Nephron progenitor cell (in vitro differentiated cells): ENCODE measurements around the gene ZDHHC1.

Experiments used
- DNase-seq: peaks from one replicate; pipeline ENCODE4 v3.0.0; 2021
- H3K27ac Mint-ChIP-seq: 2 replicates; pipeline ENCODE4 v1.8.0; 2021; ENCODE audit warnings: mild to moderate bottlenecking, moderate library complexity, mixed read lengths
- H3K27me3 Mint-ChIP-seq: 2 replicates; pipeline ENCODE4 v1.8.0; 2021; ENCODE audit warnings: mild to moderate bottlenecking, low read depth, mixed read lengths; ENCODE audit not compliant: poor library complexity
- H3K36me3 Mint-ChIP-seq: 2 replicates; pipeline ENCODE4 v1.8.0; 2021; ENCODE audit warnings: low read depth, mixed read lengths
- H3K4me1 Mint-ChIP-seq: 2 replicates; pipeline ENCODE4 v1.8.0; 2021; ENCODE audit warnings: mixed read lengths
- H3K4me3 Mint-ChIP-seq: 2 replicates; pipeline ENCODE4 v1.8.0; 2021; ENCODE audit warnings: mild to moderate bottlenecking, moderate library complexity, mixed read lengths
- H3K9me3 Mint-ChIP-seq: 2 replicates; pipeline ENCODE4 v1.8.0; 2021; ENCODE audit warnings: mild to moderate bottlenecking, moderate library complexity, mixed read lengths
- TF ChIP-seq, protein P1 (sequence below): fragments of 200-600 bp; sonication (generic); IDR thresholded peaks from 2 replicates; pipeline ENCODE4 v1.5.0; 2021; ENCODE audit warnings: antibody characterized with exemption

The ZDHHC1 gene

DNA sequence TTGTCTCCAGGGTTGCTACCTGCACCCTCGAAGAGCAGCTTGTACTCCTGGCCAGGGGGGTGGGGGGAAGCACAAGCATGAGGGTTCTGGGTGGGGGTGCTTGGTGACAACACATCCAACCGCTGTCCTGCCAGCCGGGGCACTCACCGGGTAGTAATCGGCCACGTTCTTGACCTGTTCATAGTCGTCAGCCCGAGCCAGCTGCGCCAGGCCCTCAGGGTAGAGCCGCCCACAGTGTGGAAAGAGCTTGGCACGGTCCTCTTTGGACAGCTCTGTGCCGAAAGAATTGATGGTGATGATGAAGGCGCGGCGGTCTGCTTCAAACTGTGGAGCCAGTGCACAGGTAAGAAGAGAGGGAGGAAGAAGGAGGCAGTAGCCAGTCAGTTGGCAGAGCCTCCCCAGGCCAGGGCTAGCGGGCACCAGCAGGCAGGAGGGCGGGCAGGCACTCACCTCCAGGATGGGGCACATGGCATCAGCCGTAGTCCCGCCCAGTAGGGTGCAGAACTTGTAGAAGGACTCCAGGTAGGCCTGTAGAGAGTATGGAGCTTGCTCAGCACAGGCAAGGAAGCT, 22.6 kb upstream of the ZDHHC1 start:
- Mint-ChIP-seq H3K4me3 (no peak overlapping the region), H3K4me1 (peaks cover 53% of the 10 kb centered on the region), H3K27ac (peak overlapping the region; percentile 64), H3K27me3 (peaks cover 2% of the 10 kb centered on the region), H3K9me3 (no peaks in the 10 kb centered on the region), H3K36me3 (peaks cover 27% of the 10 kb centered on the region)
- no peak for DNase-seq
- TF ChIP-seq, protein P1, sequence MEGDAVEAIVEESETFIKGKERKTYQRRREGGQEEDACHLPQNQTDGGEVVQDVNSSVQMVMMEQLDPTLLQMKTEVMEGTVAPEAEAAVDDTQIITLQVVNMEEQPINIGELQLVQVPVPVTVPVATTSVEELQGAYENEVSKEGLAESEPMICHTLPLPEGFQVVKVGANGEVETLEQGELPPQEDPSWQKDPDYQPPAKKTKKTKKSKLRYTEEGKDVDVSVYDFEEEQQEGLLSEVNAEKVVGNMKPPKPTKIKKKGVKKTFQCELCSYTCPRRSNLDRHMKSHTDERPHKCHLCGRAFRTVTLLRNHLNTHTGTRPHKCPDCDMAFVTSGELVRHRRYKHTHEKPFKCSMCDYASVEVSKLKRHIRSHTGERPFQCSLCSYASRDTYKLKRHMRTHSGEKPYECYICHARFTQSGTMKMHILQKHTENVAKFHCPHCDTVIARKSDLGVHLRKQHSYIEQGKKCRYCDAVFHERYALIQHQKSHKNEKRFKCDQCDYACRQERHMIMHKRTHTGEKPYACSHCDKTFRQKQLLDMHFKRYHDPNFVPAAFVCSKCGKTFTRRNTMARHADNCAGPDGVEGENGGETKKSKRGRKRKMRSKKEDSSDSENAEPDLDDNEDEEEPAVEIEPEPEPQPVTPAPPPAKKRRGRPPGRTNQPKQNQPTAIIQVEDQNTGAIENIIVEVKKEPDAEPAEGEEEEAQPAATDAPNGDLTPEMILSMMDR: no peak

DNA sequence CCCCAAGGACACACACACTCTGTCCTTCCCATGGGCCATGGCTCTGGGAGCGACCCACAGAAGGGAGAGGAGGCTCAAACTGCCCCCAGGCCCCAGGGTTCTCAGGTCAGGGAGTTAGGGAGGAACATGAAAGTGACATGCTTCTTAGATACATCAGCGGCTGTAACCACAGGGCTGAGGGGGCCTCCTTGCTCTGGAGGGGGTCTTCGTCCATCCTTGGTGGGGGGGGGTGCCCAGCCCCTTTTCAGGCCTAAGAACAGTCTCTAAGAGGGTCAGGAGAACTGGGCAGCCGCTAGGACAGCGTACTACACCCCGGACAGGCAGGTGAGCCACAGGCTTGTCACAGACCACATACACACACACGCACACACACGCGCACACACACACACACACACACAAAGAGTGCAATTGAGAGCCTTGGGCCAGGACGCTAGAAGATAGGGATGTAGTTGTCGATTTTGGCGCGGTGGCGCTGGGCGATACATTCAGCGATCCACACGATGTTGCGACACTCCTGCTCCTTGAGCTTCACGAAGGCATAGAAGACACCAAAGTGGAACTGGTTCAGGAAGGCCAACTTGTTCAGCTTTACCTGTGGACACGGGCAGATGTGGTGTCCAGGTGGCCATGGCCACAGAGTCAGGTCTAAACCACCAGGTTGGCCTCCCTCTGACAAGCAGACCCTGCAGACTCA, 22.0 kb upstream of the ZDHHC1 start:
- Mint-ChIP-seq H3K4me3 (no peak overlapping the region), H3K36me3 (peaks cover 27% of the 10 kb centered on the region), H3K4me1 (peaks cover 55% of the 10 kb centered on the region), H3K9me3 (no peaks in the 10 kb centered on the region), H3K27ac (peak overlapping the region; percentile 35), H3K27me3 (peaks cover 7% of the 10 kb centered on the region)
- TF ChIP-seq, protein P1: no peak
- DNase-seq: no peak

DNA sequence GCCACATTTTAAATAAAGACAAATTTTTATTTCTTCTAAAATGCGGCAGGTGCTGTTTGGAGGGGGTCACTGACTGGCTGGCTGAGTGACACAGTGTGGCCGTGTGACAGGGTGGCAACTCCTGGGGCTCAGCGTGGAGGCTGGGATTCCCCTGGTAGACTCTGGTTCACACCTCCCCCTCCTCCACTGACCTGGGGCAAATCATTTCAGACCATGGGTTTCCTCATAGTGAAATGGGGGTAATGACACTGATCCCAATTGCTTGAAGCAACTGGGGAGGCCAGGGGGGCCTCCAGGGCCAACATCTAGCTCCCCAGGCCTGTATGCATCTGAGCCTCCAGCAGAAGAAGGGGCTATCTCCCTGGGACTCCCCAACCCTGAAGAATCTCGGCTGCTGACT, 21.2 kb upstream of the ZDHHC1 start:
- H3K4me3 Mint-ChIP-seq: no peak overlapping the region
- peaks cover 10% of the 10 kb centered on the region for H3K27me3 Mint-ChIP-seq
- no peak for DNase-seq
- H3K4me1 Mint-ChIP-seq: peaks cover 58% of the 10 kb centered on the region
- H3K36me3 Mint-ChIP-seq: peaks cover 27% of the 10 kb centered on the region
- H3K27ac Mint-ChIP-seq: no peak overlapping the region
- no peaks in the 10 kb centered on the region for H3K9me3 Mint-ChIP-seq
- TF ChIP-seq, protein P1: no peak

DNA sequence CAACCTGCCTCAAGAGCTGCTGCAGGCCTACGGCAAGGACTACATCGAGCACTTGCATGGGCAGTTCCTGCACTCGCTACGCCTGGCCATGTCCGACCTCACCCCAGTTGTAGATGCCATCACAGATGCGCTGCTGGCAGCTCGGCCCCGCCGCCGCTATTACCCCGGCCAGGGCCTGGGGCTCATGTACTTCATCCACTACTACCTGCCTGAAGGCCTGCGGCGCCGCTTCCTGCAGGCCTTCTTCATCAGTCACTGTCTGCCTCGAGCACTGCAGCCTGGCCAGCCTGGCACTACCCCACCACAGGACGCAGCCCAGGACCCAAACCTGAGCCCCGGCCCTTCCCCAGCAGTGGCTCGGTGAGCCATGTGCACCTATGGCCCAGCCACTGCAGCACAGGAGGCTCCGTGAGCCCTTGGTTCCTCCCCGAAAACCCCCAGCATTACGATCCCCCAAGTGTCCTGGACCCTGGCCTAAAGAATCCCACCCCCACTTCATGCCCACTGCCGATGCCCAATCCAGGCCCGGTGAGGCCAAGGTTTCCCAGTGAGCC, 20.4 kb upstream of the ZDHHC1 start:
- Mint-ChIP-seq H3K36me3 (peaks cover 27% of the 10 kb centered on the region), H3K9me3 (no peaks in the 10 kb centered on the region)

DNA sequence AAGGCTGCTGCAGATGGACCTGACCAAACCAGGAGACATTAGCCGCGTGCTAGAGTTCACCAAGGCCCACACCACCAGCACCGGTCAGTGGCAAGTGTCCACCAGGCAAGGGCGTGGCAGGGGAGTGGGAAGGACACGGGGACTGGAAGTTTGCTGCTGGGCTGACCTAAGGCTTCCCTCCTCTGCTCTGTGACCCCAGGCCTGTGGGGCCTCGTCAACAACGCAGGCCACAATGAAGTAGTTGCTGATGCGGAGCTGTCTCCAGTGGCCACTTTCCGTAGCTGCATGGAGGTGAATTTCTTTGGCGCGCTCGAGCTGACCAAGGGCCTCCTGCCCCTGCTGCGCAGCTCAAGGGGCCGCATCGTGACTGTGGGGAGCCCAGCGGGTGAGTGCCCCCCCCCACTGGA, 19.5 kb upstream of the ZDHHC1 start:
- peaks cover 57% of the 10 kb centered on the region for H3K4me1 Mint-ChIP-seq
- no peak for DNase-seq
- H3K27me3 Mint-ChIP-seq: peaks cover 18% of the 10 kb centered on the region
- H3K9me3 Mint-ChIP-seq: no peaks in the 10 kb centered on the region
- H3K36me3 Mint-ChIP-seq: peaks cover 27% of the 10 kb centered on the region
- no peak overlapping the region for H3K4me3 Mint-ChIP-seq
- no peak overlapping the region for H3K27ac Mint-ChIP-seq
- TF ChIP-seq, protein P1: no peak

More for the DNA sequence above, 20.4 kb upstream of the ZDHHC1 start:
- H3K27me3 Mint-ChIP-seq: peaks cover 15% of the 10 kb centered on the region
- peaks cover 57% of the 10 kb centered on the region for H3K4me1 Mint-ChIP-seq
- H3K4me3 Mint-ChIP-seq: no peak overlapping the region
- DNase-seq: no peak
- TF ChIP-seq, protein P1: no peak
- H3K27ac Mint-ChIP-seq: no peak overlapping the region
